NB4 (cell line): ENCODE data around the gene AKR1C1.

Experiments used
- MYC ChIP-seq: IDR thresholded peaks from 2 replicates; pipeline ENCODE4 v1.6.1; 2011; ENCODE audit warnings: low read depth, low read length
- POLR2A ChIP-seq: IDR thresholded peaks from 2 replicates; pipeline ENCODE4 v1.6.1; 2011; ENCODE audit warnings: mild to moderate bottlenecking; ENCODE audit not compliant: insufficient read length; ENCODE audit errors: extremely low read depth
- TF ChIP-seq, protein P1 (sequence below): IDR thresholded peaks from one replicate; pipeline ENCODE4 v1.5.1; 2012; ENCODE audit warnings: low read depth, low read length

DNA sequence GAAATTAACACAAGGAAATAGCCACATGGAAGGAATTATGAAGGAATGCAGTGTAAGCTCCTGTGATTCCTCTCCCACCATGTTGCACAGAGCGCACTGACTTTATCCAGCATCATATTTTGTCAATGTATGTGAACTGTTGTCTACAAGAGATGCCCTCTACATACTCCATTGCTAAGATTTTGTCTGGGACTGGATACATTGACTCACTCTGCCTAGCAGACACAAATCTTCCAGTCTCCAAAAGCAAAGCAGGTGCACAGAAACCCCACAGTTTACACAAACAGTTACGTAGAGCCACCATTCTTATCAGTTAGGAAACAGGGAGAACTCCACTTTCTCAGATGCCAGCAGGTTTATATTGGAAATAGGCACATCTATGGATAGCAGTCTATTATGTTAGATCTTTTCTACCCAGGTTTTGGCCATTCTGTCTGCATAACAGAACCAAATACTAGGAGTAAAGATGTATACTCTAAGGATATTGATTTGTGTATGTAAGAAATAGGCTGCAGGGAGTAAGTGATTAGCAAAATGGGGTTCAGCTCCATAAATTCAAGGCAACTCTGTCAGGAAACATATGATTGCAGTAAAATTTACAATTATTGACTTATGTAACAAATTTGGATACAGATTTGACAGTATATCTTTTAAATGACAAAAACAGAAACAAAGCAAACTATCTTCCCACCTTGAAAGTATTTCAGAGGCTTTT is 39.0 kb downstream of the AKR1C1 start:
- TF ChIP-seq, protein P1, sequence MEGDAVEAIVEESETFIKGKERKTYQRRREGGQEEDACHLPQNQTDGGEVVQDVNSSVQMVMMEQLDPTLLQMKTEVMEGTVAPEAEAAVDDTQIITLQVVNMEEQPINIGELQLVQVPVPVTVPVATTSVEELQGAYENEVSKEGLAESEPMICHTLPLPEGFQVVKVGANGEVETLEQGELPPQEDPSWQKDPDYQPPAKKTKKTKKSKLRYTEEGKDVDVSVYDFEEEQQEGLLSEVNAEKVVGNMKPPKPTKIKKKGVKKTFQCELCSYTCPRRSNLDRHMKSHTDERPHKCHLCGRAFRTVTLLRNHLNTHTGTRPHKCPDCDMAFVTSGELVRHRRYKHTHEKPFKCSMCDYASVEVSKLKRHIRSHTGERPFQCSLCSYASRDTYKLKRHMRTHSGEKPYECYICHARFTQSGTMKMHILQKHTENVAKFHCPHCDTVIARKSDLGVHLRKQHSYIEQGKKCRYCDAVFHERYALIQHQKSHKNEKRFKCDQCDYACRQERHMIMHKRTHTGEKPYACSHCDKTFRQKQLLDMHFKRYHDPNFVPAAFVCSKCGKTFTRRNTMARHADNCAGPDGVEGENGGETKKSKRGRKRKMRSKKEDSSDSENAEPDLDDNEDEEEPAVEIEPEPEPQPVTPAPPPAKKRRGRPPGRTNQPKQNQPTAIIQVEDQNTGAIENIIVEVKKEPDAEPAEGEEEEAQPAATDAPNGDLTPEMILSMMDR: no peak
- no peak for TF ChIP-seq POLR2A
- no peak for TF ChIP-seq MYC
